Measurements from ENCODE around the gene IFT88. TPM values are rescaled to one million over a fixed set of nuclear protein-coding genes. Genes with fewer than 3 reads are reported as not detected.

IFT88 gene
- total and polyA plus RNA-seq, 3 donors from 2014 or later, result 56.6 to 111 (median 86.8) TPM

GRCh38 chr13:20521364-20522115, 45.4 kb upstream of the IFT88 start:
- no peak overlapping the region for H3K4me3 ChIP-seq
- 69 to 86% methylated on average over 5 of the region's 5 CpGs for WGBS, 2 donors
- H3K27ac ChIP-seq, result no peak overlapping the region
- no peak for TF ChIP-seq POLR2A (IDR thresholded peaks at IDR 0.05)
- no peak for TF ChIP-seq CTCF (IDR thresholded peaks at IDR 0.05)
- intact Hi-C loops (cut with DNase I; ENCODE audit: low total_unique reads), result no loop called here
- no peaks in the 10 kb centered on the region for H3K27me3 ChIP-seq
- DNase-seq, result no peak
- no peaks in the 10 kb centered on the region for H3K36me3 ChIP-seq (ENCODE audit: low read depth, missing control alignments)
- H3K9me3 ChIP-seq, result no peaks in the 10 kb centered on the region
- H3K4me1 ChIP-seq, result peaks cover 6% of the 10 kb centered on the region

- no peaks in the 10 kb centered on the region for H3K36me3 ChIP-seq (ENCODE audit: low read depth, missing control alignments)
- H3K4me3 ChIP-seq, result peak overlapping the region; percentile 83 to 86
- peak overlapping the region; percentile 21 to 79 for H3K27ac ChIP-seq
- no peaks in the 10 kb centered on the region for H3K9me3 ChIP-seq
- H3K4me1 ChIP-seq, result peaks cover 6% of the 10 kb centered on the region
- intact Hi-C loops (cut with DNase I; ENCODE audit: low total_unique reads), result no loop called here
- DNase-seq, result peak; percentile 26
- WGBS, 2 donors, result 3 to 8% methylated on average over 6 to 36 of the region's 37 CpGs
- no peak for TF ChIP-seq POLR2A (IDR thresholded peaks at IDR 0.05)
- TF ChIP-seq CTCF (IDR thresholded peaks at IDR 0.05), result no peak
- no peaks in the 10 kb centered on the region for H3K27me3 ChIP-seq
Observed at GRCh38 chr13:20525144-20525600, 41.8 kb upstream of the IFT88 start.

GRCh38 chr13:20525601-20526544, 41.1 kb upstream of the IFT88 start, which contains the start of gene CRYL1:
CRYL1 (minus strand) TSS chr13:20525857; CDS start chr13:20525794, 63 bp downstream.
- Histone ChIP-seq H3K36me3 (ENCODE audit: low read depth, missing control alignments) (no peaks in the 10 kb centered on the region), H3K4me3 (peak within 1 kb of the TSS; percentile 83 to 86), H3K27me3 (no peaks in the 10 kb centered on the region), H3K4me1 (peaks cover 6% of the 10 kb centered on the region), H3K9me3 (no peaks in the 10 kb centered on the region), H3K27ac (peak within 1 kb of the TSS; percentile 21 to 79)
- WGBS, 2 donors, result 0 to 2% methylated on average over 20 to 53 of the region's 89 CpGs
- peak; percentile 81 for DNase-seq
- TF ChIP-seq POLR2A (IDR thresholded peaks at IDR 0.05), result no peak
- TF ChIP-seq CTCF (IDR thresholded peaks at IDR 0.05), result no peak
- intact Hi-C loops (cut with DNase I; ENCODE audit: low total_unique reads), result no loop called here

- intact Hi-C loops (cut with DNase I; ENCODE audit: low total_unique reads), result no loop called here
Observed at GRCh38 chr13:20526664-20527063, 40.3 kb upstream of the IFT88 start.

More at GRCh38 chr13:20526664-20527063, 40.3 kb upstream of the IFT88 start:
- Histone ChIP-seq H3K27me3 (no peaks in the 10 kb centered on the region), H3K4me3 (peak overlapping the region; percentile 83 to 86), H3K27ac (peak overlapping the region in 1 of 2 donors; percentile 79), H3K9me3 (no peaks in the 10 kb centered on the region), H3K36me3 (ENCODE audit: low read depth, missing control alignments) (no peaks in the 10 kb centered on the region), H3K4me1 (peaks cover 6% of the 10 kb centered on the region)
- TF ChIP-seq CTCF (IDR thresholded peaks at IDR 0.05), result no peak
- no peak for TF ChIP-seq POLR2A (IDR thresholded peaks at IDR 0.05)
- WGBS, 2 donors, result 13 to 34% methylated on average over 6 of the region's 6 CpGs
- no peak for DNase-seq
